ENCODE measurements around the gene SERPIND1. TPM values are rescaled to one million over a fixed set of nuclear protein-coding genes. Genes with fewer than 3 reads are reported as not detected.

Gene SERPIND1
- total and polyA plus RNA-seq, 2 experiments from 2014 or later: not detected

DNA sequence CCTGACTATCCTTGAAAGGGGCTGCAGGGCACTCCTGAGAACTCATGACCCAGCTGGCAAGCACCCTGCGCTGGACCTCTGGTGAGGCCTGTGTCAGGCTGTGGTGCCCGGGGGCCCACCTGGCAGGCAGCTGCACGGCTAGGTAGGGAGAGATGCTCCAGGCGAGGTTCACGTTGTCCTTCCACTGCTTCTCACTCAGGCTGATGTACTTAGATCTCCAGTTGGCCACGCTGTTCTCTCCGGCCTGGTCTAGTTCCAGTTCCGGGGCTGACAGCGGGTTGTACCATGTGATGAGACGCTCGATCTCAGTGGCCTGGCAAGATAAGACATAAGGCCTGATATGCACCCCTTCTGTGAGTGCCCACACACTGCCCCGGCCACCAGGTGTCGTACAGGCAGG, 44.7 kb upstream of the SERPIND1 start:
- Mint-ChIP-seq H3K27me3 (ENCODE audit: insufficient read depth, low read depth, poor library complexity) (peaks cover 5% of the 10 kb centered on the region), H3K36me3 (ENCODE audit: low read depth) (peaks cover 3% of the 10 kb centered on the region; the same call in 2 of the 3 replicates), H3K9me3 (no peaks in the 10 kb centered on the region)

More for the DNA sequence above, 44.7 kb upstream of the SERPIND1 start:
- Histone ChIP-seq H3F3A (replicated peaks; ENCODE audit: low read depth) (no peaks in the 10 kb centered on the region), H3K4me3 (no peak overlapping the region), H3K4me2 (no peak overlapping the region), H3K4me1 (ENCODE audit: insufficient read depth) (no peaks in the 10 kb centered on the region), H3K9me2 (ENCODE audit: insufficient read depth) (no peaks in the 10 kb centered on the region), H3K27ac (ENCODE audit: low read depth) (no peak overlapping the region), H3K79me2 (replicated peaks; ENCODE audit: insufficient read depth) (no peaks in the 10 kb centered on the region), H3K36me3 (ENCODE audit: insufficient read depth) (no peaks in the 10 kb centered on the region), H3K27me3 (ENCODE audit: insufficient read depth) (no peaks in the 10 kb centered on the region), H2AFZ (no peak overlapping the region), H4K20me1 (replicated peaks; ENCODE audit: insufficient read depth) (no peaks in the 10 kb centered on the region)
- no peak for ATAC-seq
- DNase-seq (ENCODE audit: low spot score): no peak
- Mint-ChIP-seq H3K27ac (no peak overlapping the region), H3K4me3 (no peak overlapping the region), H3K4me1 (no peaks in the 10 kb centered on the region)
- TF ChIP-seq NANOG (IDR thresholded peaks at IDR 0.05; ENCODE audit: borderline replicate concordance): no peak
- TF ChIP-seq STAT1 (IDR thresholded peaks at IDR 0.05; ENCODE audit: unreplicated experiment): no peak
- TF ChIP-seq ZNF114 (CRISPR knock-in tag; IDR thresholded peaks at IDR 0.05): no peak
- no peak for TF ChIP-seq ZNF331 (CRISPR knock-in tag; IDR thresholded peaks at IDR 0.05; ENCODE audit: low read depth)
- TF ChIP-seq, protein P1, sequence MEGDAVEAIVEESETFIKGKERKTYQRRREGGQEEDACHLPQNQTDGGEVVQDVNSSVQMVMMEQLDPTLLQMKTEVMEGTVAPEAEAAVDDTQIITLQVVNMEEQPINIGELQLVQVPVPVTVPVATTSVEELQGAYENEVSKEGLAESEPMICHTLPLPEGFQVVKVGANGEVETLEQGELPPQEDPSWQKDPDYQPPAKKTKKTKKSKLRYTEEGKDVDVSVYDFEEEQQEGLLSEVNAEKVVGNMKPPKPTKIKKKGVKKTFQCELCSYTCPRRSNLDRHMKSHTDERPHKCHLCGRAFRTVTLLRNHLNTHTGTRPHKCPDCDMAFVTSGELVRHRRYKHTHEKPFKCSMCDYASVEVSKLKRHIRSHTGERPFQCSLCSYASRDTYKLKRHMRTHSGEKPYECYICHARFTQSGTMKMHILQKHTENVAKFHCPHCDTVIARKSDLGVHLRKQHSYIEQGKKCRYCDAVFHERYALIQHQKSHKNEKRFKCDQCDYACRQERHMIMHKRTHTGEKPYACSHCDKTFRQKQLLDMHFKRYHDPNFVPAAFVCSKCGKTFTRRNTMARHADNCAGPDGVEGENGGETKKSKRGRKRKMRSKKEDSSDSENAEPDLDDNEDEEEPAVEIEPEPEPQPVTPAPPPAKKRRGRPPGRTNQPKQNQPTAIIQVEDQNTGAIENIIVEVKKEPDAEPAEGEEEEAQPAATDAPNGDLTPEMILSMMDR (conservative IDR thresholded peaks at IDR 0.05; ENCODE audit: low read depth in 2 of 2): no peak
- TF ChIP-seq JUNB (IDR thresholded peaks at IDR 0.05; ENCODE audit: unreplicated experiment): no peak
- TF ChIP-seq POLR2AphosphoS5 (IDR thresholded peaks at IDR 0.05; ENCODE audit: low read depth): no peak
- TF ChIP-seq EZH2phosphoT487 (IDR thresholded peaks at IDR 0.05; ENCODE audit: unreplicated experiment): no peak
- no peak for TF ChIP-seq EZH2 (IDR thresholded peaks at IDR 0.05; ENCODE audit: low read depth, unreplicated experiment)
- TF ChIP-seq, protein P2, sequence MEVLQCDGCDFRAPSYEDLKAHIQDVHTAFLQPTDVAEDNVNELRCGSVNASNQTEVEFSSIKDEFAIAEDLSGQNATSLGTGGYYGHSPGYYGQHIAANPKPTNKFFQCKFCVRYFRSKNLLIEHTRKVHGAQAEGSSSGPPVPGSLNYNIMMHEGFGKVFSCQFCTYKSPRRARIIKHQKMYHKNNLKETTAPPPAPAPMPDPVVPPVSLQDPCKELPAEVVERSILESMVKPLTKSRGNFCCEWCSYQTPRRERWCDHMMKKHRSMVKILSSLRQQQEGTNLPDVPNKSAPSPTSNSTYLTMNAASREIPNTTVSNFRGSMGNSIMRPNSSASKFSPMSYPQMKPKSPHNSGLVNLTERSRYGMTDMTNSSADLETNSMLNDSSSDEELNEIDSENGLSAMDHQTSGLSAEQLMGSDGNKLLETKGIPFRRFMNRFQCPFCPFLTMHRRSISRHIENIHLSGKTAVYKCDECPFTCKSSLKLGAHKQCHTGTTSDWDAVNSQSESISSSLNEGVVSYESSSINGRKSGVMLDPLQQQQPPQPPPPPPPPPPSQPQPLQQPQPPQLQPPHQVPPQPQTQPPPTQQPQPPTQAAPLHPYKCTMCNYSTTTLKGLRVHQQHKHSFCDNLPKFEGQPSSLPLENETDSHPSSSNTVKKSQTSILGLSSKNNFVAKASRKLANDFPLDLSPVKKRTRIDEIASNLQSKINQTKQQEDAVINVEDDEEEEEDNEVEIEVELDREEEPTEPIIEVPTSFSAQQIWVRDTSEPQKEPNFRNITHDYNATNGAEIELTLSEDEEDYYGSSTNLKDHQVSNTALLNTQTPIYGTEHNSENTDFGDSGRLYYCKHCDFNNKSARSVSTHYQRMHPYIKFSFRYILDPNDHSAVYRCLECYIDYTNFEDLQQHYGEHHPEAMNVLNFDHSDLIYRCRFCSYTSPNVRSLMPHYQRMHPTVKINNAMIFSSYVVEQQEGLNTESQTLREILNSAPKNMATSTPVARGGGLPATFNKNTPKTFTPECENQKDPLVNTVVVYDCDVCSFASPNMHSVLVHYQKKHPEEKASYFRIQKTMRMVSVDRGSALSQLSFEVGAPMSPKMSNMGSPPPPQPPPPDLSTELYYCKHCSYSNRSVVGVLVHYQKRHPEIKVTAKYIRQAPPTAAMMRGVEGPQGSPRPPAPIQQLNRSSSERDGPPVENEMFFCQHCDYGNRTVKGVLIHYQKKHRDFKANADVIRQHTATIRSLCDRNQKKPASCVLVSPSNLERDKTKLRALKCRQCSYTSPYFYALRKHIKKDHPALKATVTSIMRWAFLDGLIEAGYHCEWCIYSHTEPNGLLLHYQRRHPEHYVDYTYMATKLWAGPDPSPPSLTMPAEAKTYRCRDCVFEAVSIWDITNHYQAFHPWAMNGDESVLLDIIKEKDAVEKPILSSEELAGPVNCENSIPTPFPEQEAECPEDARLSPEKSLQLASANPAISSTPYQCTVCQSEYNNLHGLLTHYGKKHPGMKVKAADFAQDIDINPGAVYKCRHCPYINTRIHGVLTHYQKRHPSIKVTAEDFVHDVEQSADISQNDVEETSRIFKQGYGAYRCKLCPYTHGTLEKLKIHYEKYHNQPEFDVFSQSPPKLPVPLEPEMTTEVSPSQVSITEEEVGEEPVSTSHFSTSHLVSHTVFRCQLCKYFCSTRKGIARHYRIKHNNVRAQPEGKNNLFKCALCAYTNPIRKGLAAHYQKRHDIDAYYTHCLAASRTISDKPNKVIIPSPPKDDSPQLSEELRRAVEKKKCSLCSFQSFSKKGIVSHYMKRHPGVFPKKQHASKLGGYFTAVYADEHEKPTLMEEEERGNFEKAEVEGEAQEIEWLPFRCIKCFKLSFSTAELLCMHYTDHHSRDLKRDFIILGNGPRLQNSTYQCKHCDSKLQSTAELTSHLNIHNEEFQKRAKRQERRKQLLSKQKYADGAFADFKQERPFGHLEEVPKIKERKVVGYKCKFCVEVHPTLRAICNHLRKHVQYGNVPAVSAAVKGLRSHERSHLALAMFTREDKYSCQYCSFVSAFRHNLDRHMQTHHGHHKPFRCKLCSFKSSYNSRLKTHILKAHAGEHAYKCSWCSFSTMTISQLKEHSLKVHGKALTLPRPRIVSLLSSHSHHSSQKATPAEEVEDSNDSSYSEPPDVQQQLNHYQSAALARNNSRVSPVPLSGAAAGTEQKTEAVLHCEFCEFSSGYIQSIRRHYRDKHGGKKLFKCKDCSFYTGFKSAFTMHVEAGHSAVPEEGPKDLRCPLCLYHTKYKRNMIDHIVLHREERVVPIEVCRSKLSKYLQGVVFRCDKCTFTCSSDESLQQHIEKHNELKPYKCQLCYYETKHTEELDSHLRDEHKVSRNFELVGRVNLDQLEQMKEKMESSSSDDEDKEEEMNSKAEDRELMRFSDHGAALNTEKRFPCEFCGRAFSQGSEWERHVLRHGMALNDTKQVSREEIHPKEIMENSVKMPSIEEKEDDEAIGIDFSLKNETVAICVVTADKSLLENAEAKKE (CRISPR knock-in tag; IDR thresholded peaks at IDR 0.05): no peak
- TF ChIP-seq, protein P3, sequence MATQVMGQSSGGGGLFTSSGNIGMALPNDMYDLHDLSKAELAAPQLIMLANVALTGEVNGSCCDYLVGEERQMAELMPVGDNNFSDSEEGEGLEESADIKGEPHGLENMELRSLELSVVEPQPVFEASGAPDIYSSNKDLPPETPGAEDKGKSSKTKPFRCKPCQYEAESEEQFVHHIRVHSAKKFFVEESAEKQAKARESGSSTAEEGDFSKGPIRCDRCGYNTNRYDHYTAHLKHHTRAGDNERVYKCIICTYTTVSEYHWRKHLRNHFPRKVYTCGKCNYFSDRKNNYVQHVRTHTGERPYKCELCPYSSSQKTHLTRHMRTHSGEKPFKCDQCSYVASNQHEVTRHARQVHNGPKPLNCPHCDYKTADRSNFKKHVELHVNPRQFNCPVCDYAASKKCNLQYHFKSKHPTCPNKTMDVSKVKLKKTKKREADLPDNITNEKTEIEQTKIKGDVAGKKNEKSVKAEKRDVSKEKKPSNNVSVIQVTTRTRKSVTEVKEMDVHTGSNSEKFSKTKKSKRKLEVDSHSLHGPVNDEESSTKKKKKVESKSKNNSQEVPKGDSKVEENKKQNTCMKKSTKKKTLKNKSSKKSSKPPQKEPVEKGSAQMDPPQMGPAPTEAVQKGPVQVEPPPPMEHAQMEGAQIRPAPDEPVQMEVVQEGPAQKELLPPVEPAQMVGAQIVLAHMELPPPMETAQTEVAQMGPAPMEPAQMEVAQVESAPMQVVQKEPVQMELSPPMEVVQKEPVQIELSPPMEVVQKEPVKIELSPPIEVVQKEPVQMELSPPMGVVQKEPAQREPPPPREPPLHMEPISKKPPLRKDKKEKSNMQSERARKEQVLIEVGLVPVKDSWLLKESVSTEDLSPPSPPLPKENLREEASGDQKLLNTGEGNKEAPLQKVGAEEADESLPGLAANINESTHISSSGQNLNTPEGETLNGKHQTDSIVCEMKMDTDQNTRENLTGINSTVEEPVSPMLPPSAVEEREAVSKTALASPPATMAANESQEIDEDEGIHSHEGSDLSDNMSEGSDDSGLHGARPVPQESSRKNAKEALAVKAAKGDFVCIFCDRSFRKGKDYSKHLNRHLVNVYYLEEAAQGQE (IDR thresholded peaks at IDR 0.05; ENCODE audit: unreplicated experiment): no peak
- TF ChIP-seq, protein P4, sequence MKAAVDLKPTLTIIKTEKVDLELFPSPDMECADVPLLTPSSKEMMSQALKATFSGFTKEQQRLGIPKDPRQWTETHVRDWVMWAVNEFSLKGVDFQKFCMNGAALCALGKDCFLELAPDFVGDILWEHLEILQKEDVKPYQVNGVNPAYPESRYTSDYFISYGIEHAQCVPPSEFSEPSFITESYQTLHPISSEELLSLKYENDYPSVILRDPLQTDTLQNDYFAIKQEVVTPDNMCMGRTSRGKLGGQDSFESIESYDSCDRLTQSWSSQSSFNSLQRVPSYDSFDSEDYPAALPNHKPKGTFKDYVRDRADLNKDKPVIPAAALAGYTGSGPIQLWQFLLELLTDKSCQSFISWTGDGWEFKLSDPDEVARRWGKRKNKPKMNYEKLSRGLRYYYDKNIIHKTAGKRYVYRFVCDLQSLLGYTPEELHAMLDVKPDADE (IDR thresholded peaks at IDR 0.05): no peak
- no peak for TF ChIP-seq CREB1 (CRISPR knock-in tag; IDR thresholded peaks at IDR 0.05; ENCODE audit: low read depth)

Data from GM23338 (cell line).